PC-3 (cell line): ENCODE results near the gene CAMK4.
"Not testable (repeated sequence)": the region's sequence is repeated elsewhere in the genome, so short reads cannot be mapped to it uniquely, and the experiment has no call there.

Experiments
- EZH2 ChIP-seq: fragments of 300-600 bp; sonication (generic); IDR thresholded peaks from one replicate; pipeline ENCODE4 v1.6.1; 2017; ENCODE audit warnings: antibody characterized with exemption, mild to moderate bottlenecking, low read length; ENCODE audit not compliant: unreplicated experiment
- EZH2phosphoT487 ChIP-seq: fragments of 300-600 bp; sonication (generic); IDR thresholded peaks from 2 replicates; pipeline ENCODE4 v1.6.1; 2018; ENCODE audit warnings: mild to moderate bottlenecking, antibody characterized with exemption, low read length, borderline replicate concordance
- TF ChIP-seq, protein P1 (sequence below): fragments of 300-600 bp; sonication (generic); conservative IDR thresholded peaks from 2 replicates; pipeline ENCODE4 v1.5.1; 2017; ENCODE audit warnings: antibody characterized with exemption, low read depth, mild to moderate bottlenecking, low read length

DNA sequence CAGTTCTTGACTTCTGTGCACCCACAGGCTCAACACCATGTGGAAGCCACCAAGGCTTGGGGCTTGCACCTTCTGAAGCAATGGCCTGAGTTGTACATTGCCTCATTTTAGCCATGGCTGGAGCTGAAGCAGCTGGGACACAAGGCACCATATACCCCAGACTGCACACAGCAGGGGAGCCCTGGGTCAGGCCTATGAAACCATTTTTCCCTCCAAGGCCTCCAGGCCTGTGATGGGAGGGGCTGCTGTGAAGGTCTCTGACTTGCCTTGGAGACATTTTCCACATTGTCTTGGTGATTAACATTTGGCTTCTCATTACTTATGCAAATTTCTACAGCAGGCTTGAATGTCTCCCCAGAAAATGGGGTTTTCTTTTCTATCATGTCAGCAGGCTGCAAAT is 185.1 kb downstream of the CAMK4 start:
- TF ChIP-seq, protein P1, sequence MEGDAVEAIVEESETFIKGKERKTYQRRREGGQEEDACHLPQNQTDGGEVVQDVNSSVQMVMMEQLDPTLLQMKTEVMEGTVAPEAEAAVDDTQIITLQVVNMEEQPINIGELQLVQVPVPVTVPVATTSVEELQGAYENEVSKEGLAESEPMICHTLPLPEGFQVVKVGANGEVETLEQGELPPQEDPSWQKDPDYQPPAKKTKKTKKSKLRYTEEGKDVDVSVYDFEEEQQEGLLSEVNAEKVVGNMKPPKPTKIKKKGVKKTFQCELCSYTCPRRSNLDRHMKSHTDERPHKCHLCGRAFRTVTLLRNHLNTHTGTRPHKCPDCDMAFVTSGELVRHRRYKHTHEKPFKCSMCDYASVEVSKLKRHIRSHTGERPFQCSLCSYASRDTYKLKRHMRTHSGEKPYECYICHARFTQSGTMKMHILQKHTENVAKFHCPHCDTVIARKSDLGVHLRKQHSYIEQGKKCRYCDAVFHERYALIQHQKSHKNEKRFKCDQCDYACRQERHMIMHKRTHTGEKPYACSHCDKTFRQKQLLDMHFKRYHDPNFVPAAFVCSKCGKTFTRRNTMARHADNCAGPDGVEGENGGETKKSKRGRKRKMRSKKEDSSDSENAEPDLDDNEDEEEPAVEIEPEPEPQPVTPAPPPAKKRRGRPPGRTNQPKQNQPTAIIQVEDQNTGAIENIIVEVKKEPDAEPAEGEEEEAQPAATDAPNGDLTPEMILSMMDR, result not testable (repeated sequence)
- TF ChIP-seq EZH2, EZH2phosphoT487: not testable (repeated sequence)
